Femur (tissue), 1 donor: ENCODE results near the gene PALD1.
"Not testable (repeated sequence)": the region's sequence is repeated elsewhere in the genome, so short reads cannot be mapped to it uniquely, and the experiment has no call there.

Experiments used
- DNase-seq: peaks from one replicate; pipeline ENCODE4 v3.0.0-alpha.2; 2017

PALD1 gene

GRCh38 chr10:70575874-70576802 is 97.6 kb downstream of the PALD1 start:
- DNase-seq: peak; percentile 77

GRCh38 chr10:70576803-70577517 is 98.4 kb downstream of the PALD1 start:
- DNase-seq: no peak

- DNase-seq: no peak
Observed at GRCh38 chr10:70578371-70578947, 99.9 kb downstream of the PALD1 start.

- no peak for DNase-seq
Observed at GRCh38 chr10:70579234-70580002, 100.9 kb downstream of the PALD1 start.

GRCh38 chr10:70581176-70581575 is 102.6 kb downstream of the PALD1 start:
- not testable (repeated sequence) for DNase-seq

GRCh38 chr10:70582793-70583668 is 104.5 kb downstream of the PALD1 start:
- DNase-seq: peak; percentile 15

- DNase-seq: peak; percentile 26
Observed at GRCh38 chr10:70583669-70584037, 105.1 kb downstream of the PALD1 start.

- peak; percentile 11 for DNase-seq
Observed at GRCh38 chr10:70584366-70584765, 105.8 kb downstream of the PALD1 start.

GRCh38 chr10:70584909-70585544 is 106.5 kb downstream of the PALD1 start:
- DNase-seq: peak; percentile 69

GRCh38 chr10:70585578-70586169 is 107.1 kb downstream of the PALD1 start:
- DNase-seq: no peak

- no peak for DNase-seq
Observed at GRCh38 chr10:70586348-70586930, 107.9 kb downstream of the PALD1 start.

GRCh38 chr10:70587045-70587658 is 108.6 kb downstream of the PALD1 start:
- DNase-seq: no peak

- no peak for DNase-seq
Observed at GRCh38 chr10:70588255-70588654, 109.7 kb downstream of the PALD1 start.

GRCh38 chr10:70588859-70589570 is 110.4 kb downstream of the PALD1 start:
- no peak for DNase-seq

- DNase-seq: peak; percentile 87
Observed at GRCh38 chr10:70589762-70590654, 111.4 kb downstream of the PALD1 start.

GRCh38 chr10:70590655-70591416 is 112.3 kb downstream of the PALD1 start:
- no peak for DNase-seq

GRCh38 chr10:70592186-70592735 is 113.7 kb downstream of the PALD1 start:
- no peak for DNase-seq
